Renal cortex interstitium (tissue), 11 donors: ENCODE measurements around the gene NFATC4. TPM values are rescaled to one million over a fixed set of nuclear protein-coding genes. Genes with fewer than 3 reads are reported as not detected.

Source experiments
- DNase-seq, 11 donors: peaks; one replicate each; pipeline ENCODE4 v3.0.0-alpha.2; 2013; ENCODE audit warnings: low read depth in 9 of 11, low spot score in 4 of 11; ENCODE audit errors: extremely low read depth in 1 of 11
- polyA plus RNA-seq, 3 donors: library from polyadenylated mRNA; unstranded; fragments of 120-200 nt; gene quantifications; one replicate each; pipeline ENCODE4 v1.2.1, GENCODE V29; 2013; ENCODE audit not compliant: insufficient read length in 3 of 3

NFATC4 gene
- polyA plus RNA-seq, 3 donors, result 58.4 to 95.5 (median 74.1) TPM

GRCh38 chr14:24398293-24398652 lies 30.3 kb downstream of the NFATC4 start:
- DNase-seq, result peak; percentile 59 to 86 (median 74)

DNA sequence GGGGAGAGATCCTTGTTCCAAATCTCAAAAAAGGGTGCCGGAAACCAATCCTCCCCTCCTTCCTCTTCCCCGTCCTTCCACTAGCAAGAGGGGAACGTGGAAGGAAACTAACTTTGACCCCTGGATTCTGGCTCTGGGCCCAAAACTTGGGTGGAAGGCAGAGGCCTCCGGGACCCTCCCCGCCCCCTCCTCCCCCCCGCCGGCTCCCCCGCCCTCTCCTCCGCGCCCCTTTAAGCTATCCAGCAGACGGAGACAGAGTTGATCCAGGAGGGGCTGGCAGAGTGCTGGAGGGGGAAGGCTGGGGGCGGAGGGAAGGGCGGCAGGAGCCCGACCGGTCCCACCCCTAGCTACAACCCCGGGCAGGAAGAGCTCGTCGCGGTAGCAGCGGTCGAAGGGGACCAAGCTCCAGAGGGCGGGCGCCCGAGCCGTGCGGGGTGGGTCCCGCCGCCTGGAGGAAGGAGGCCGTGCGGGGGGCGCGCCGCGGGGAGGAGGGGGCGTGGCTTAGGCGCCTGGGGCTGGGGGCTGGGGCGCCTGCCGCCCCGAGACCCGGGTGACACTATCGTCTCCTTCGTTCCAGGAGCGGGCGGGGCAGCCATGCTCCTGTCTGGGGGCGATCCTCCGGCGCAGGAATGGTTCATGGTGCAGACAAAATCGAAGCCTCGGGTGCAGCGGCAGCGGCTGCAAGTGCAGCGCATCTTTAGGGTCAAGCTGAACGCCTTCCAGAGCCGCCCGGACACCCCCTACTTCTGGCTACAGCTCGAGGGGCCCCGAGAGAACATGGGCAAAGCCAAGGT lies 30.9 kb downstream of the NFATC4 start, which contains the start of gene NYNRIN:
NYNRIN (plus strand) TSS at position 351 of the 794 bp plus-strand sequence; CDS start at position 595, 244 bp downstream.
- peak in 9 of 11 donors; percentile 36 to 78 (median 64) for DNase-seq

DNA sequence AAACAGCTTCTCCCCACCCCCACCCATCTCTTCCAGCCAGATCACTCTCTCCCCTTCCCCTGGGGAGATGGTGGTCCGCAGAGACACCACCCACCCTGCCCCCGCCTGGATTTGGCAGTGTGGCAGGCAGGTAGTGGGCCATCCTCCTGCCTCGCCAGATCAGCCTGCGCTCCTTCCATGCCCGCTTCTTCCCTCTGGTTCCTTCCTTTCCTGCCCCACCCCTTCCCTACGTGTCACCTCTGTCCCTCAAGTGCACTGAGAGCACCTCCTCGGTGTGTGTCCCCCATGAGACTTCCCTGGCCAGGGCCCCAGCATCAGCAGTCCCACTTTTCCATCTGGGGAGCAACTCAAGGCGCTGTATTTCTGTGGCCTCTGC lies 31.5 kb downstream of the NFATC4 start:
- DNase-seq, result no peak

DNA sequence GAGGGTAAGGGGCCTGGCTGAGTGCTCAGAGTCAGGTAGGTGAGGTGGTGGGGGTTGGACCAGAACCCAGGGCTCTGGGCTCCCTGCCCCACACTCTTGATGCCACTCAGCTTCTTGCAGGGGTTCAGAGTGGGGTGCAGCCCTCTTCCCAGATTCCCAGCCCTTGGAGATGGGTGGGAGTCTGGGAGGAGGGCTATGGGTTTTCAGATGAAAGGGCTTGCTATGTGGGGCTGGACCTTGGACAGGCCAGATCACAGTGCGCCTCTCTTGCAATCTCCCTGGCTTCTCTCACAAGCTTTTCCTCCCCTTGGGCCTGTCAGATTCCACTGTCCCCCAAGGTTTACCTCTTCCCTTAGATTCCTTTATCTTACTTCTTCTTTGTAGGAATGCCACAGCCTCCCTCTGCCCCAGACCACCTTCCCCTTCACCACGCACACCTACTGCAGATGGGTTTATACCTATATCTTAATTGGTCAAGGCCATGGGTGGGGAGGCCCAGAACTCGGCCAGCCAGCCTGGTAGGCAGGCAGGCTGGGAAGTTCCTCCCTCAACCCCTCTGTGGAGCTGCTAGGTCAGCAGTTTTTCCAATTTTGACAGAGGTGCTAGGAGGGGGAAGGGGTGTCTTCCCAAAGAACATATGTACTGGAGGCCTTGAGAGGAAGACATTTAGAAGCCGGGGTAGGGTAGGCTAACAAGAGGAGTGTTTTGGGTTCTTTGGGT lies 32.2 kb downstream of the NFATC4 start:
- DNase-seq, result no peak

DNA sequence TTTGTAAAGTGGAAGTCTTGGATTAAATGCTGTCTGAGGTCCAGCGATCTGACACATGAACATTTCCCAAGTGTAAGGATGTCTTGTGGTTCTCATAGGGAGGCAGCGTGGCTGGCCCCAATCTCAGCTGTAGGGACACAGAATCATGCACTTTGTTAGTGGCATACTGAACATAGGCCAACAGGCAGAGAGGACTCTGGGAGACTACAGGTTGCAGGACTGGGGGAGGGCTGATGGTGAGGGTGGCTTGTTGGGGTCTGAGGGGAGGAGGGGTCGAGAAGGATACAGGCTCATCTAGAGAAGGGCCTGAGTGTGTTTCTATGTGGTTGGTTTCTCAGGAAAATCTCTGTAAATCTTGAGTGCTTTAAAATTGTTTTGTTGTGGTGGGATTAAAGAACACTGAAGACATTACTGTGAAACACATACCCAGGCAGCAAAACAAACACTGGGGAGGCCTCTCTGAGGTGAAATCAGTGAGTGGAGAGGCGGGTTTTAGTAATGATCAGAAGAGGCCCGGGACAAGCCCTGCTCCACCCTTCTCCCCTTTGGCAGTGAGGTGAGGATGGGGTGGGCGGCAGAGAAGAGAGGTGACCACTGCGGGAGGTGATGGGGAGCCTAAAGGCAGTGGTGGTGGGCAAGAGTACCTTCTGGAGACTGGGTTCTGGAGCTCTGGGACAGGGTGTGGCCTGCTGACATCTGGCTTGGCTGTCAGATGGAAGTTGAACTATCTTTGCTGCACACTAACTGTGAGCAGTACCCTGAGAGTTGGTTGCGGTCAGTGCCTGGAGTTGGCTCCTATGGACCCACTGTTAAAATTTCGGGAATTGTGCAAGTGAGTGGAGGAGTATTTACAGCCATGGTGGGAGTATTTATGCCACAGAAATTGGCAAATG lies 34.1 kb downstream of the NFATC4 start:
- DNase-seq, result no peak

DNA sequence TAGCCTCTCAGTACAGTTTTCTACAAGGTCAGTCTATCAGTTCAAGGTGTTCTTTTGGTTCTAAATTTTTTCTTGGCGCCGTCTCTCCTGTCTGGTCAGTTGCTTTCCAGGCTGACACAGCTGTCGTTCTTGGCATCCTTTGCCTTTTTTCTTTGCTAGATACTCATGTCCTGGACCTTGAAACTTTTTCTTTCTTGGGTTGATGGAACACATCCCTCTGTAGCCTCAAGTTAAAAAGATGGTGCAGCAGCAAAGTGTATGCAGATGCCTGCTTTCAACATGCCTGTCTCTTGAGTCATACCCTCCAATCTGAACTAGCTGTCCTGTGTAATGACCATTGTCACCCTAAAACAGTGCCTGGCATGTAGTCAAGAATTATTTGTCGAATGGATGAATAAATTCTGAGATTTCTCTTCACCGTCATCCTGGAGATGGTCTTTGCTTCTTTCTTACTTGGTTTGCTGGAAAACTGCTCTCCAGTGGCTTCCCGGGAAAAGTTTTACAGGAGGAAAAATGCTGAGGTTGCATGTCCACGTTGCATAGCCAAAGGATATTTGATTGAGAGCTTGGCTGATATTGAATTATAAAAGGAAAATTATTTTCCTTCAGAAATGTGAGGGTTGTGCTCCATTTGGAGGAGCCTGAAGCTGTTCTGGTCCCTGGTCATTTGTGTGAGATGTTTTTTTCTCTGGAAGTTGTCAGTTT lies 35.5 kb downstream of the NFATC4 start:
- peak in 1 of 11 donors; percentile 31 for DNase-seq

GRCh38 chr14:24404814-24405213 lies 36.8 kb downstream of the NFATC4 start:
- DNase-seq, result no peak

- DNase-seq, result no peak
These were observed 38.4 kb downstream of the NFATC4 start for GRCh38 chr14:24406416-24406815.

- DNase-seq, result no peak
These were observed 39.8 kb downstream of the NFATC4 start for GRCh38 chr14:24407608-24408325.

DNA sequence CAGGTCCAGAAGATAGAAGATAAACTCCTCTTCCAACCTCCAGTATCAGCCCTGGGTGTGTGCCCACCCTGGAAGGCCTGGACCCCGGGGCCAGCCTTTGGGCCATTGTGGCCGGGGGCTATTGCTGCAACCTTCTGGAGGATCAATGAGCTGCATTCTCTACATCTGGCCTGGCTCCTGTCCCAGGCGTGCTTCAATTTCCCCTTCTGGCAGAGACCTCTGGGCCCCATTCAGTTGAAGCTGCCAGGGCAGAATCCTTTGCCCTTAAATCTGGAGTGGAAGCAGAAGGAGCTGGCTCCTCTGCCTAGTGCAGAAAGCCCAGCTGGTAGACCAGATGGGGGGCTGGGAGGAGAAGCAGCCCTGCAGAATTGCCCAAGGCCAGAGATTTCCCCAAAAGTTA lies 40.8 kb downstream of the NFATC4 start:
- DNase-seq, result no peak

- no peak for DNase-seq
These were observed 41.2 kb downstream of the NFATC4 start for GRCh38 chr14:24409192-24409591.

DNA sequence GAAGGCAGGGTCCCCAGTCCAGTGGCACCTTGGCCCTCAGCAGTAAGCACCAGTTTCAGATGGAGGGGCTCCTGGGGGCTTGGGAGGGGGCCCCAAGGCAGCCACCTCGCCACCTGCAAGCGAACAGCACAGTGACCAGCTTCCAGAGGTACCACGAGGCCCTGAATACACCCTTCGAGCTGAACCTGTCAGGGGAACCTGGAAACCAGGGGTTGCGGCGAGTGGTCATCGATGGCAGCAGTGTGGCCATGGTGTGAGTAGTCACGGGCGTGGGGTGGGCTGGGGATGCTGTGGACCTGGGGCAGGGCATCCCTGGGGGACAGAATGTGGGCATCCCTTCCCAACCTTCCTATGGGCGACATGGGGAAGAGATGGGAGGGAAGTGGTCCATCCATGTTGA lies 42.0 kb downstream of the NFATC4 start:
- DNase-seq, result no peak

GRCh38 chr14:24411443-24412389 lies 43.7 kb downstream of the NFATC4 start:
- peak in 1 of 11 donors; percentile 33 for DNase-seq

DNA sequence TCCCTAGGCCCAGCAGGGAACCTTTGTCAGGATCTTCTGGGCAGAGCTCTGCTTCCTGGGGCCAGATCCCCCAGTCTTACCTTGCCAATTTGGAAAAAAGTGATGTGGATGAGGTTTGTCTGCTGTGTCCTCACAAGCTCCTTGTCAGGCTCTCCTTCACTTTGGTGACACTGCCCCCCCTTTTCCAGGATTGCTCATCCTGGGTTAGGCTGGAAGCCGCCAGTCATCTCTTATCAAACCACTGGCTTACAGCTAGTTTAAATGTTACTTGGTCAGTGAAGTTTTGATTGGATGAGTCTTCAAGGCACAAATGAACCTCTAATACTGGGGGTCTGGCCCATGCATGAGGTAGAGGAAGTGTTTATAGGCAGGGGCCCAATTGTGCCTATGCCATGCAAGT lies 46.1 kb downstream of the NFATC4 start:
- no peak for DNase-seq

- DNase-seq, result no peak
These were observed 46.9 kb downstream of the NFATC4 start for GRCh38 chr14:24414732-24415420.

DNA sequence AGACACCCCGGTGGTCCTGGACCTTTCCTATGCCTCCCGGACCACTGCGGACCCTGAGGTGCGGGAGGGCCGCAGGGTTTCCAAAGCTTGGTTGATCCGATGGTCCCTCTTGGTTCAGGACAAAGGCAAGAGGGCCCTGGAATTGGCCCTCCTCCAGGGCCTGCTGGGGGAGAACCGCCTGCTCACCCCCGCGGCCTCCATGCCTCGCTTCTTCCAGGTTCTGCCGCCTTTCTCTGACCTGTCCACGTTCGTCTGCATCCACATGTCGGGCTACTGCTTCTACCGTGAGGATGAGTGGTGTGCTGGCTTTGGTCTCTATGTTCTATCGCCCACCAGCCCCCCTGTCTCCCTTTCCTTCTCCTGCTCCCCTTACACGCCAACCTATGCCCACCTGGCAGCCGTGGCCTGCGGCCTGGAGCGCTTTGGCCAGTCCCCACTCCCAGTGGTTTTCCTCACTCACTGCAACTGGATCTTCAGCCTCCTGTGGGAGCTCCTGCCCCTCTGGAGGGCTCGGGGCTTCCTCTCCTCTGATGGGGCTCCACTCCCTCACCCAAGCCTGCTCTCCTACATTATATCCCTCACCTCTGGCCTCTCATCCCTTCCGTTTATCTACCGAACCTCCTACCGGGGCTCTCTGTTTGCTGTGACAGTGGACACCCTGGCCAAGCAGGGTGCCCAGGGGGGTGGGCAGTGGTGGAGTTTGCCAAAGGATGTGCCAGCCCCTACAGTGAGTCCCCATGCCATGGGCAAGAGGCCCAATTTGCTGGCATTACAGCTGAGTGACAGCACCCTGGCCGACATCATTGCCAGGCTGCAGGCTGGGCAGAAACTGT lies 47.7 kb downstream of the NFATC4 start:
- DNase-seq, result no peak
